DOHH2 (cell line): ENCODE results near the gene BRINP2.

Source experiments
- H3F3A ChIP-seq: fragments of 200-600 bp; sonication (generic), shearing (Covaris generic); 2 replicates; pipeline ENCODE4 v1.6.0; 2016; ENCODE audit warnings: antibody characterized with exemption, mild to moderate bottlenecking; ENCODE audit not compliant: control insufficient read depth, insufficient read depth
- H3K27ac ChIP-seq: fragments of 200-600 bp; sonication (generic); 2 replicates; pipeline ENCODE4 v1.5.1; 2014; ENCODE audit warnings: low read depth, mild to moderate bottlenecking, low read length, moderate library complexity
- H3K27me3 ChIP-seq: fragments of 200-600 bp; sonication (generic); 2 replicates; pipeline ENCODE4 v1.6.1; 2014; ENCODE audit warnings: mild to moderate bottlenecking, low read length, mixed read lengths; ENCODE audit not compliant: control insufficient read depth
- H3K36me3 ChIP-seq: fragments of 200-600 bp; sonication (generic); 2 replicates; pipeline ENCODE4 v1.6.1; 2014; ENCODE audit warnings: mild to moderate bottlenecking, low read length, moderate library complexity, mixed read lengths; ENCODE audit not compliant: control insufficient read depth
- H3K4me1 ChIP-seq: fragments of 200-600 bp; sonication (generic); 2 replicates; pipeline ENCODE4 v1.6.1; 2014; ENCODE audit warnings: mild to moderate bottlenecking, low read length, mixed read lengths; ENCODE audit not compliant: control insufficient read depth
- H3K4me2 ChIP-seq: fragments of 200-600 bp; sonication (generic); 2 replicates; pipeline ENCODE4 v1.6.0; 2014; ENCODE audit warnings: mild to moderate bottlenecking, low read length, moderate library complexity
- H3K4me3 ChIP-seq: fragments of 200-600 bp; sonication (generic); 2 replicates; pipeline ENCODE4 v1.5.1; 2014; ENCODE audit warnings: mild to moderate bottlenecking, low read length, mixed read lengths
- H3K79me2 ChIP-seq: fragments of 200-600 bp; sonication (generic); 2 replicates; pipeline ENCODE4 v1.6.1; 2014; ENCODE audit warnings: mild to moderate bottlenecking, low read length, mixed read lengths; ENCODE audit not compliant: control insufficient read depth
- H3K9me2 ChIP-seq: fragments of 200-600 bp; sonication (generic); replicated peaks from 2 replicates; pipeline ENCODE4 v1.6.1; 2014; ENCODE audit warnings: mild to moderate bottlenecking, low read length, mixed read lengths; ENCODE audit not compliant: control insufficient read depth
- H3K9me3 ChIP-seq: fragments of 200-600 bp; sonication (generic); 2 replicates; pipeline ENCODE4 v1.6.1; 2014; ENCODE audit warnings: antibody characterized with exemption, low read length, mixed read lengths; ENCODE audit not compliant: control insufficient read depth, insufficient read depth
- H4K20me1 ChIP-seq: fragments of 200-600 bp; sonication (generic); 2 replicates; pipeline ENCODE4 v1.6.0; 2014; ENCODE audit warnings: low read depth, mild to moderate bottlenecking, antibody characterized with exemption, low read length, moderate library complexity; ENCODE audit not compliant: control insufficient read depth, insufficient read depth
- EZH2phosphoT487 ChIP-seq: fragments of 200-600 bp; sonication (generic); IDR thresholded peaks from 2 replicates; pipeline ENCODE4 v1.6.1; 2017; ENCODE audit warnings: borderline replicate concordance, mild to moderate bottlenecking, antibody characterized with exemption, low read length, moderate library complexity, mixed read lengths
- TF ChIP-seq, protein P1 (sequence below): fragments of 200-600 bp; sonication (generic); IDR thresholded peaks from one replicate; pipeline ENCODE4 v1.5.1; 2014; ENCODE audit warnings: antibody characterized with exemption, mild to moderate bottlenecking, low read depth, low read length; ENCODE audit not compliant: poor library complexity, severe bottlenecking

Gene BRINP2

DNA sequence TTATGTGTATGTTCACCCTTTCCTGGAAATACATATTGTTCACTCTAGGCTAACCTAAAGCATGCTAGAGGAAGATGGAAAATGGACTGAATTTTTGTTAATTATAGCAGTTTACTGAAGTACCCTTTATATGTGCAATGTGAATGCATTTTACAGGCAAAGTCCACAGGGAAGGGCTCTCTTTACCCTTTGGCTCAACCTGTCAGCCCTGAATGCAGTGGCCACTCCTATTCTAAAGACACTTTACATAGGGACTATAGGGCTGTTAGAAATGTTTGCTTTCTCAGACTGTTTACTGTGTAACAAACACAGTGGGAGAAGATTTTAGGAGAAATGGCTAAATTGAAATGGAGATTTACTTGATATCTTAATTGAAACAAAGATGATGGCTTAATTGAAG lies 78.5 kb downstream of the BRINP2 start:
- Histone ChIP-seq H3F3A (no peaks in the 10 kb centered on the region), H3K36me3 (no peaks in the 10 kb centered on the region), H3K79me2 (no peaks in the 10 kb centered on the region), H4K20me1 (no peaks in the 10 kb centered on the region), H3K4me1 (no peaks in the 10 kb centered on the region), H3K9me3 (no peaks in the 10 kb centered on the region), H3K4me2 (no peak overlapping the region), H3K27me3 (no peaks in the 10 kb centered on the region), H3K9me2 (no peaks in the 10 kb centered on the region), H3K27ac (no peak overlapping the region), H3K4me3 (no peak overlapping the region)
- TF ChIP-seq, protein P1, sequence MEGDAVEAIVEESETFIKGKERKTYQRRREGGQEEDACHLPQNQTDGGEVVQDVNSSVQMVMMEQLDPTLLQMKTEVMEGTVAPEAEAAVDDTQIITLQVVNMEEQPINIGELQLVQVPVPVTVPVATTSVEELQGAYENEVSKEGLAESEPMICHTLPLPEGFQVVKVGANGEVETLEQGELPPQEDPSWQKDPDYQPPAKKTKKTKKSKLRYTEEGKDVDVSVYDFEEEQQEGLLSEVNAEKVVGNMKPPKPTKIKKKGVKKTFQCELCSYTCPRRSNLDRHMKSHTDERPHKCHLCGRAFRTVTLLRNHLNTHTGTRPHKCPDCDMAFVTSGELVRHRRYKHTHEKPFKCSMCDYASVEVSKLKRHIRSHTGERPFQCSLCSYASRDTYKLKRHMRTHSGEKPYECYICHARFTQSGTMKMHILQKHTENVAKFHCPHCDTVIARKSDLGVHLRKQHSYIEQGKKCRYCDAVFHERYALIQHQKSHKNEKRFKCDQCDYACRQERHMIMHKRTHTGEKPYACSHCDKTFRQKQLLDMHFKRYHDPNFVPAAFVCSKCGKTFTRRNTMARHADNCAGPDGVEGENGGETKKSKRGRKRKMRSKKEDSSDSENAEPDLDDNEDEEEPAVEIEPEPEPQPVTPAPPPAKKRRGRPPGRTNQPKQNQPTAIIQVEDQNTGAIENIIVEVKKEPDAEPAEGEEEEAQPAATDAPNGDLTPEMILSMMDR = no peak
- TF ChIP-seq EZH2phosphoT487 = no peak

DNA sequence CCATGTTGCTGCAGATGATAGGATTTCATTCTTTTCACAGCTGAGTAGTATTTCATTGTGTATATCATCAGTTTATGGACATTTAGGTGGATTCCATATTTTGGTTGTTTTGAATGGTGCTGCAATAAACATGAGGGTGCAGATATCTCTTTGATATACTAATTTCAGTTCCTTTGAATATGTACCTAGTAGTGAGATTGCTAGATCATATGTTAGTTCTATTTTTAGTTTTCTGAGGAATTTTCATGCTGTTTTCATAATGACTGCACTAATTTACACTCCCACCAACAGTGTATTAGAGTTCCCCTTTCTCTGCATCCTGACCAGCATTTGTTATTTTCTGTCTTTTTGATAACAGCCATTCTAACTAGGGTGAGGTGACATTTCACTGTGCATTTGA lies 82.1 kb downstream of the BRINP2 start:
- no peaks in the 10 kb centered on the region for H3K4me1 ChIP-seq
- H3K4me3 ChIP-seq = no peak overlapping the region
- H3F3A ChIP-seq = no peaks in the 10 kb centered on the region
- no peaks in the 10 kb centered on the region for H3K9me3 ChIP-seq
- no peaks in the 10 kb centered on the region for H3K36me3 ChIP-seq
- H3K79me2 ChIP-seq = no peaks in the 10 kb centered on the region
- H3K4me2 ChIP-seq = no peak overlapping the region
- no peaks in the 10 kb centered on the region for H3K9me2 ChIP-seq
- H4K20me1 ChIP-seq = no peaks in the 10 kb centered on the region
- H3K27me3 ChIP-seq = no peaks in the 10 kb centered on the region
- TF ChIP-seq, protein P1 = no peak
- no peak overlapping the region for H3K27ac ChIP-seq

DNA sequence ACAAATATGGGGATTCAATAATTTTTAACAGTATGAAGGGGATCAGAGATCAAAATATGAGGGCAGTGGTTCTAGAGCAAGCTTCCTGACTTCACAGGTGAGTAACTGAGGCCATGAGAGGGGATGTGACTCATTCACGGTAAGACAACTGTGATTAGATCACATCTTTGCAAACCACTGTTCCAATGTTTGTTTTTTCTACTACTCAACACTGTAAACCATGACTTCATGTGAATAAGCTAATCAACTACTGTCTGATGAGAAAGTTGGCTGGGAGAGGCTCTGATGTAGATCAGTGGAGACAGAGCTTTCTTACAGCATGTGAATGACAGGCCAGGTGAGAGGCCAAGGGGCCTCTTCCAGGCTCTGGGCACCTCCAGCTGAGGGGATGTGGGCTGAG lies 84.7 kb downstream of the BRINP2 start:
- no peaks in the 10 kb centered on the region for H3K9me3 ChIP-seq

More for the DNA sequence above, 84.7 kb downstream of the BRINP2 start:
- no peak overlapping the region for H3K4me3 ChIP-seq
- no peaks in the 10 kb centered on the region for H3K36me3 ChIP-seq
- no peak for TF ChIP-seq EZH2phosphoT487
- TF ChIP-seq, protein P1 = no peak
- H3K79me2 ChIP-seq = no peaks in the 10 kb centered on the region
- no peaks in the 10 kb centered on the region for H3K9me2 ChIP-seq
- H3F3A ChIP-seq = no peaks in the 10 kb centered on the region
- no peak overlapping the region for H3K4me2 ChIP-seq
- H3K27me3 ChIP-seq = no peaks in the 10 kb centered on the region
- no peaks in the 10 kb centered on the region for H3K4me1 ChIP-seq
- no peak overlapping the region for H3K27ac ChIP-seq
- no peaks in the 10 kb centered on the region for H4K20me1 ChIP-seq
